H9 (cell line): ENCODE results near the gene MSRB1. TPM values are rescaled to one million over a fixed set of nuclear protein-coding genes. Genes with fewer than 3 reads are reported as not detected.

Experiments
- DNase-seq: peaks from one replicate; pipeline ENCODE4 v3.0.0-alpha.2; 2017
- H2AFZ ChIP-seq: one replicate; pipeline ENCODE4 v1.6.1; 2013; ENCODE audit warnings: mild to moderate bottlenecking, low read length, control low read depth, moderate library complexity
- H2AK5ac ChIP-seq: 2 replicates; pipeline ENCODE4 v1.6.1; 2013; ENCODE audit warnings: low read length, control low read depth, mixed read lengths; ENCODE audit not compliant: insufficient read length
- H2BK120ac ChIP-seq: one replicate; pipeline ENCODE4 v1.6.1; 2013; ENCODE audit warnings: low read depth, mild to moderate bottlenecking, low read length, control low read depth, inconsistent platforms; ENCODE audit not compliant: poor library complexity, severe bottlenecking
- H2BK12ac ChIP-seq: 2 replicates; pipeline ENCODE4 v1.6.1; 2013; ENCODE audit warnings: low read length, control low read depth, mixed read lengths, low read depth; ENCODE audit not compliant: insufficient read length
- H2BK15ac ChIP-seq: 2 replicates; pipeline ENCODE4 v1.6.1; 2013; ENCODE audit warnings: low read depth, low read length, control low read depth
- H2BK20ac ChIP-seq: one replicate; pipeline ENCODE4 v1.6.1; 2013; ENCODE audit warnings: low read depth, mild to moderate bottlenecking, low read length, control low read depth, inconsistent platforms; ENCODE audit not compliant: poor library complexity, severe bottlenecking
- H2BK5ac ChIP-seq: 2 replicates; pipeline ENCODE4 v1.6.1; 2013; ENCODE audit warnings: low read length, control low read depth, mixed read lengths; ENCODE audit not compliant: insufficient read length
- H3K14ac ChIP-seq: 2 replicates; pipeline ENCODE4 v1.6.1; 2013; ENCODE audit warnings: low read length, control low read depth; ENCODE audit not compliant: insufficient read depth
- H3K18ac ChIP-seq: 2 replicates; pipeline ENCODE4 v1.6.1; 2013; ENCODE audit warnings: low read depth, mild to moderate bottlenecking, mixed read lengths, low read length, control low read depth; ENCODE audit not compliant: insufficient read length
- H3K23ac ChIP-seq: 2 replicates; pipeline ENCODE4 v1.6.1; 2013; ENCODE audit warnings: low read length, control low read depth, mixed read lengths, low read depth; ENCODE audit not compliant: insufficient read length
- H3K23me2 ChIP-seq: 2 replicates; pipeline ENCODE4 v1.6.1; 2013; ENCODE audit warnings: low read depth, mild to moderate bottlenecking, mixed read lengths, low read length, control low read depth; ENCODE audit not compliant: insufficient read length, poor library complexity, severe bottlenecking
- H3K27ac ChIP-seq: 2 replicates; pipeline ENCODE4 v1.5.1; 2013; ENCODE audit warnings: low read length, control low read depth, mixed read lengths, low read depth; ENCODE audit not compliant: insufficient read length
- H3K27me3 ChIP-seq: 2 replicates; pipeline ENCODE4 v1.6.1; 2013; ENCODE audit warnings: low read length, control low read depth, inconsistent platforms; ENCODE audit not compliant: insufficient read depth
- H3K4ac ChIP-seq: 2 replicates; pipeline ENCODE4 v1.6.1; 2013; ENCODE audit warnings: low read depth, mild to moderate bottlenecking, control low read depth, inconsistent platforms, low read length, moderate library complexity
- H3K4me1 ChIP-seq: 2 replicates; pipeline ENCODE4 v1.6.1; 2013; ENCODE audit warnings: low read length, control low read depth, inconsistent platforms; ENCODE audit not compliant: insufficient read depth
- H3K4me2 ChIP-seq: 2 replicates; pipeline ENCODE4 v1.6.1; 2013; ENCODE audit warnings: low read length, control low read depth, mixed read lengths; ENCODE audit not compliant: insufficient read length, insufficient read depth
- H3K56ac ChIP-seq: 2 replicates; pipeline ENCODE4 v1.6.1; 2013; ENCODE audit warnings: low read depth, mild to moderate bottlenecking, mixed read lengths, low read length, control low read depth; ENCODE audit not compliant: insufficient read length
- H3K79me1 ChIP-seq: 2 replicates; pipeline ENCODE4 v1.6.1; 2013; ENCODE audit warnings: low read depth, mild to moderate bottlenecking, moderate library complexity, low read length, control low read depth, inconsistent platforms; ENCODE audit not compliant: insufficient read depth, poor library complexity, severe bottlenecking
- H3K79me2 ChIP-seq: 2 replicates; pipeline ENCODE4 v1.6.1; 2013; ENCODE audit warnings: low read length, control low read depth, inconsistent platforms; ENCODE audit not compliant: insufficient read depth
- H3K9ac ChIP-seq: 2 replicates; pipeline ENCODE4 v1.6.1; 2013; ENCODE audit warnings: low read length, control low read depth, mixed read lengths; ENCODE audit not compliant: insufficient read length; ENCODE audit errors: extremely low read depth
- H3K9me3 ChIP-seq: one replicate; pipeline ENCODE4 v1.6.1; 2013; ENCODE audit warnings: low read depth, low read length, inconsistent platforms; ENCODE audit not compliant: control insufficient read depth
- H3T11ph ChIP-seq: one replicate; pipeline ENCODE4 v1.6.1; 2013; ENCODE audit warnings: mild to moderate bottlenecking, low read length, control low read depth, inconsistent platforms
- H4K20me1 ChIP-seq: one replicate; pipeline ENCODE4 v1.6.1; 2013; ENCODE audit not compliant: control insufficient read depth, insufficient read length, insufficient read depth
- H4K5ac ChIP-seq: 2 replicates; pipeline ENCODE4 v1.6.1; 2013; ENCODE audit warnings: low read depth, mild to moderate bottlenecking, mixed read lengths, low read length, control low read depth; ENCODE audit not compliant: insufficient read length
- H4K8ac ChIP-seq: replicated peaks from 2 replicates; pipeline ENCODE4 v1.6.1; 2013; ENCODE audit warnings: low read length, control low read depth, mixed read lengths, low read depth; ENCODE audit not compliant: insufficient read length
- H4K91ac ChIP-seq: 2 replicates; pipeline ENCODE4 v1.6.1; 2013; ENCODE audit warnings: low read depth, mild to moderate bottlenecking, moderate library complexity, mixed read lengths, low read length, control low read depth; ENCODE audit not compliant: insufficient read length
- H3K27ac Mint-ChIP-seq, 3 experiments: 2 replicates in 2 of 3; 3 replicates in 1 of 3; pipeline ENCODE4 v1.8.0; 2020 to 2021; ENCODE audit warnings: mixed read lengths in 3 of 3, mild to moderate bottlenecking in 1 of 3, moderate library complexity in 1 of 3
- H3K27me3 Mint-ChIP-seq: 2 replicates; pipeline ENCODE4 v1.8.0; 2021; ENCODE audit warnings: low read depth, mild to moderate bottlenecking, moderate library complexity, mixed read lengths
- H3K36me3 Mint-ChIP-seq, 3 experiments: 2 replicates in 2 of 3; 3 replicates in 1 of 3; pipeline ENCODE4 v1.8.0; 2020 to 2021; ENCODE audit warnings: low read depth in 3 of 3, mixed read lengths in 3 of 3; ENCODE audit not compliant: insufficient read depth in 1 of 3
- H3K4me1 Mint-ChIP-seq, 2 experiments: 2 replicates each; pipeline ENCODE4 v1.8.0; 2020; ENCODE audit warnings: mixed read lengths in 2 of 2
- H3K4me3 Mint-ChIP-seq, 2 experiments: 2 replicates in 1 of 2; 3 replicates in 1 of 2; pipeline ENCODE4 v1.8.0; 2020 to 2021; ENCODE audit warnings: mild to moderate bottlenecking in 2 of 2, mixed read lengths in 2 of 2, moderate library complexity in 1 of 2
- H3K9me3 Mint-ChIP-seq, 2 experiments: 2 replicates in 1 of 2; 3 replicates in 1 of 2; pipeline ENCODE4 v1.8.0; 2020; ENCODE audit warnings: mild to moderate bottlenecking in 2 of 2, mixed read lengths in 2 of 2, moderate library complexity in 1 of 2
- WGBS: extraction: QIAGEN DNeasy Blood & Tissue Kit; methylation state at CpG from one replicate; pipeline ENCODE4 v1.1.7; 2013; ENCODE audit warnings: missing lambda C conversion rate, low lambda C conversion rate, mixed read lengths; ENCODE audit not compliant: insufficient read length; ENCODE audit errors: extremely low coverage; 5-methylcytosine and 5-hydroxymethylcytosine counted together
- total RNA-seq: library from RNA; stranded (reverse); gene quantifications from 2 replicates; pipeline ENCODE4 v1.2.1, GENCODE V29; 2021
- TF ChIP-seq, protein P1 (sequence below): fragments of 200-600 bp; sonication (generic); conservative IDR thresholded peaks from 3 replicates; pipeline ENCODE4 v1.8.0; 2021; ENCODE audit warnings: antibody characterized with exemption, mild to moderate bottlenecking

MSRB1 gene
- total RNA-seq, 1 experiment from 2014 or later: 25.7 TPM

DNA sequence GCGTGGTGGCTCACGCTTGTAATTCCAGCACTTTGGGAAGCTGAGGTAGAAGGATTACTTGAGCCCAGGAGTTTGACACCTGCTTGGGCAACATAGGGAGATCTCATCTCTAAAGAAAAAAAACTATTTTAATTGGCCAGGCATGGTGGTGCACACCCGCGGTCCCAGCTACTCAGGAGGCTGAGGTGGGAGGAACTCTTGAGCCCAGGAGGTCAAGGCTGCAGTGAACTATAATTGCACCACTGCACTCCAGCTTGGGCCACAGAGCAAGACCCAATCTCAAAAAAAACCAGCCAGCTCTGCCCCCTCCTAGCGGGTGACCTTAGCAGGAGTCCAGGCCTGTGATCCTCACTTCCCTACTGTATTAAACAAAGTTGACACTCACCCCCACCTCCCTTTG is 18.9 kb downstream of the MSRB1 start:
- Histone ChIP-seq H3K4ac (no peak overlapping the region), H3K79me2 (no peaks in the 10 kb centered on the region), H2BK20ac (no peak overlapping the region), H4K20me1 (no peaks in the 10 kb centered on the region), H3K56ac (no peak overlapping the region), H4K5ac (no peak overlapping the region), H3K27me3 (peaks cover 17% of the 10 kb centered on the region; the same call in 1 of the 2 replicates), H2BK120ac (no peak overlapping the region), H3T11ph (no peak overlapping the region), H3K9ac (no peak overlapping the region), H3K9me3 (no peaks in the 10 kb centered on the region), H3K4me1 (no peaks in the 10 kb centered on the region; the same call in 1 of the 2 replicates), H4K91ac (no peak overlapping the region), H4K8ac (no peak overlapping the region), H2AK5ac (no peak overlapping the region), H3K27ac (no peak overlapping the region), H2BK15ac (no peak overlapping the region), H2AFZ (no peak overlapping the region), H3K23ac (no peak overlapping the region), H3K4me2 (peak overlapping the region; percentile 15), H2BK12ac (no peak overlapping the region), H3K14ac (no peak overlapping the region), H3K23me2 (peaks cover 1% of the 10 kb centered on the region), H3K18ac (no peak overlapping the region), H2BK5ac (no peak overlapping the region), H3K79me1 (no peaks in the 10 kb centered on the region)
- no peak overlapping the region for H3K27ac Mint-ChIP-seq
- peak overlapping the region; percentile 4 to 5; a peak in 1 of 5 replicates for H3K4me3 Mint-ChIP-seq
- no peak for DNase-seq
- H3K36me3 Mint-ChIP-seq: peaks cover 0 to 2% (median 0%) of the 10 kb centered on the region in 3 experiments; a peak in 1 of 7 replicates
- peaks cover 2 to 4% of the 10 kb centered on the region in 2 experiments; a peak in 3 of 5 replicates for H3K9me3 Mint-ChIP-seq
- H3K27me3 Mint-ChIP-seq: peaks cover 69% of the 10 kb centered on the region
- H3K4me1 Mint-ChIP-seq: peaks cover 12 to 38% of the 10 kb centered on the region in 2 experiments
- TF ChIP-seq, protein P1, sequence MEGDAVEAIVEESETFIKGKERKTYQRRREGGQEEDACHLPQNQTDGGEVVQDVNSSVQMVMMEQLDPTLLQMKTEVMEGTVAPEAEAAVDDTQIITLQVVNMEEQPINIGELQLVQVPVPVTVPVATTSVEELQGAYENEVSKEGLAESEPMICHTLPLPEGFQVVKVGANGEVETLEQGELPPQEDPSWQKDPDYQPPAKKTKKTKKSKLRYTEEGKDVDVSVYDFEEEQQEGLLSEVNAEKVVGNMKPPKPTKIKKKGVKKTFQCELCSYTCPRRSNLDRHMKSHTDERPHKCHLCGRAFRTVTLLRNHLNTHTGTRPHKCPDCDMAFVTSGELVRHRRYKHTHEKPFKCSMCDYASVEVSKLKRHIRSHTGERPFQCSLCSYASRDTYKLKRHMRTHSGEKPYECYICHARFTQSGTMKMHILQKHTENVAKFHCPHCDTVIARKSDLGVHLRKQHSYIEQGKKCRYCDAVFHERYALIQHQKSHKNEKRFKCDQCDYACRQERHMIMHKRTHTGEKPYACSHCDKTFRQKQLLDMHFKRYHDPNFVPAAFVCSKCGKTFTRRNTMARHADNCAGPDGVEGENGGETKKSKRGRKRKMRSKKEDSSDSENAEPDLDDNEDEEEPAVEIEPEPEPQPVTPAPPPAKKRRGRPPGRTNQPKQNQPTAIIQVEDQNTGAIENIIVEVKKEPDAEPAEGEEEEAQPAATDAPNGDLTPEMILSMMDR: no peak
- WGBS: no CpG with 5 or more reads among the region's 5 CpGs
